ENCODE data around the gene TEKT2. TPM values are rescaled to one million over a fixed set of nuclear protein-coding genes. Genes with fewer than 3 reads are reported as not detected.

The TEKT2 gene
- total RNA-seq, 1 experiment from 2014 or later = not detected

- no TSS peak for BruUV-seq (replicated peaks)
- intact Hi-C loops (cut with micrococcal nuclease) = no loop called here
- ChIA-PET POLR2A (ENCODE audit: unreplicated experiment) (no interaction called here), CTCF (interaction anchor here (0.6 kb wide), 1 partner anchor 39 kb away, joined by 5 read pairs; no protein-coding TSS in a partner anchor)
- H3K4me1 ChIP-seq (ENCODE audit: insufficient read depth, low read length) = peaks cover 16% of the 10 kb centered on the region
- no peaks in the 10 kb centered on the region for H3K9me2 ChIP-seq (replicated peaks; ENCODE audit: low read length)
- no peak overlapping the region for H3K4me3 ChIP-seq (ENCODE audit: low read length)
- H3K27ac ChIP-seq (ENCODE audit: low read length) = peak overlapping the region; percentile 36; the same call in 1 of the 2 replicates
- no peak overlapping the region for H3K9ac ChIP-seq (ENCODE audit: low read length)
- H3F3A ChIP-seq (ENCODE audit: low read length, unreplicated experiment) = no peaks in the 10 kb centered on the region
- DNase-seq (no peak), ATAC-seq (no peak)
- no peaks in the 10 kb centered on the region for H3K79me2 ChIP-seq (ENCODE audit: low read length)
- peak overlapping the region; percentile 8; the same call in 1 of the 2 replicates for H3K4me2 ChIP-seq (ENCODE audit: low read length)
- no peaks in the 10 kb centered on the region for H4K20me1 ChIP-seq (ENCODE audit: low read length)
- no peak for TF ChIP-seq EZH2 (IDR thresholded peaks at IDR 0.05; ENCODE audit: low read length, unreplicated experiment)
- no peak for TF ChIP-seq CTCF (conservative IDR thresholded peaks at IDR 0.05; ENCODE audit: low read depth, low read length)
- no peak for TF ChIP-seq EZH2phosphoT487 (IDR thresholded peaks at IDR 0.05; ENCODE audit: borderline replicate concordance, low read length)
- H3K27me3 ChIP-seq (ENCODE audit: low read length) = no peaks in the 10 kb centered on the region
- no peak overlapping the region for H2AFZ ChIP-seq (ENCODE audit: low read length)
- H3K9me3 ChIP-seq (ENCODE audit: low read length) = no peaks in the 10 kb centered on the region
- peaks cover 12% of the 10 kb centered on the region; the same call in 1 of the 2 replicates for H3K36me3 ChIP-seq (ENCODE audit: low read depth, low read length)
Observed at GRCh38 chr1:36035154-36035553, 48.7 kb upstream of the TEKT2 start.

- H3F3A ChIP-seq (ENCODE audit: low read length, unreplicated experiment) = no peaks in the 10 kb centered on the region
- peaks cover 13% of the 10 kb centered on the region; the same call in 1 of the 2 replicates for H3K36me3 ChIP-seq (ENCODE audit: low read depth, low read length)
- CTCF ChIA-PET = no interaction called here
- H3K79me2 ChIP-seq (ENCODE audit: low read length) = no peaks in the 10 kb centered on the region
- H2AFZ ChIP-seq (ENCODE audit: low read length) = no peak overlapping the region
- TF ChIP-seq CTCF (conservative IDR thresholded peaks at IDR 0.05; ENCODE audit: low read depth, low read length) = no peak
- TF ChIP-seq EZH2 (IDR thresholded peaks at IDR 0.05; ENCODE audit: low read length, unreplicated experiment) = no peak
- BruUV-seq (replicated peaks) = no TSS peak
- no peak overlapping the region for H3K9ac ChIP-seq (ENCODE audit: low read length)
- H3K9me2 ChIP-seq (replicated peaks; ENCODE audit: low read length) = no peaks in the 10 kb centered on the region
- H3K4me3 ChIP-seq (ENCODE audit: low read length) = no peak overlapping the region
- H3K4me2 ChIP-seq (ENCODE audit: low read length) = no peak overlapping the region
- H3K27me3 ChIP-seq (ENCODE audit: low read length) = no peaks in the 10 kb centered on the region
- ATAC-seq (no peak), DNase-seq (no peak)
- H4K20me1 ChIP-seq (ENCODE audit: low read length) = no peaks in the 10 kb centered on the region
- H3K4me1 ChIP-seq (ENCODE audit: insufficient read depth, low read length) = peaks cover under 1% of the 10 kb centered on the region
- no peaks in the 10 kb centered on the region for H3K9me3 ChIP-seq (ENCODE audit: low read length)
- H3K27ac ChIP-seq (ENCODE audit: low read length) = no peak overlapping the region
- intact Hi-C loops (cut with micrococcal nuclease) = no loop called here
- POLR2A ChIA-PET (ENCODE audit: unreplicated experiment) = no interaction called here
Observed at GRCh38 chr1:36040238-36040637, 43.7 kb upstream of the TEKT2 start.

GRCh38 chr1:36051821-36052220, 32.1 kb upstream of the TEKT2 start:
- Histone ChIP-seq H3K9me3 (ENCODE audit: low read length) (no peaks in the 10 kb centered on the region), H4K20me1 (ENCODE audit: low read length) (no peaks in the 10 kb centered on the region), H3K27ac (ENCODE audit: low read length) (no peak overlapping the region), H3K27me3 (ENCODE audit: low read length) (no peaks in the 10 kb centered on the region), H3F3A (ENCODE audit: low read length, unreplicated experiment) (no peaks in the 10 kb centered on the region), H3K36me3 (ENCODE audit: low read depth, low read length) (peaks cover 11% of the 10 kb centered on the region; the same call in 1 of the 2 replicates), H3K79me2 (ENCODE audit: low read length) (no peaks in the 10 kb centered on the region), H3K9ac (ENCODE audit: low read length) (no peak overlapping the region), H3K9me2 (replicated peaks; ENCODE audit: low read length) (no peaks in the 10 kb centered on the region), H3K4me3 (ENCODE audit: low read length) (no peak overlapping the region), H3K4me1 (ENCODE audit: insufficient read depth, low read length) (no peaks in the 10 kb centered on the region), H2AFZ (ENCODE audit: low read length) (no peak overlapping the region), H3K4me2 (ENCODE audit: low read length) (no peak overlapping the region)
- ChIA-PET POLR2A (ENCODE audit: unreplicated experiment) (no interaction called here), CTCF (no interaction called here)
- no peak for DNase-seq
- no TSS peak for BruUV-seq (replicated peaks)
- intact Hi-C loops (cut with micrococcal nuclease) = no loop called here
- TF ChIP-seq EZH2phosphoT487 (IDR thresholded peaks at IDR 0.05; ENCODE audit: borderline replicate concordance, low read length) (no peak), EZH2 (IDR thresholded peaks at IDR 0.05; ENCODE audit: low read length, unreplicated experiment) (no peak), CTCF (conservative IDR thresholded peaks at IDR 0.05; ENCODE audit: low read depth, low read length) (no peak)
- ATAC-seq = no peak

All from PC-3 (cell line).